H9 (cell line): ENCODE results near the gene CORO1C. TPM values are rescaled to one million over a fixed set of nuclear protein-coding genes. Genes with fewer than 3 reads are reported as not detected.

Source experiments
- DNase-seq: peaks from one replicate; pipeline ENCODE4 v3.0.0-alpha.2; 2017
- H2AFZ ChIP-seq: one replicate; pipeline ENCODE4 v1.6.1; 2013; ENCODE audit warnings: mild to moderate bottlenecking, low read length, control low read depth, moderate library complexity
- H2AK5ac ChIP-seq: 2 replicates; pipeline ENCODE4 v1.6.1; 2013; ENCODE audit warnings: low read length, control low read depth, mixed read lengths; ENCODE audit not compliant: insufficient read length
- H2BK120ac ChIP-seq: one replicate; pipeline ENCODE4 v1.6.1; 2013; ENCODE audit warnings: low read depth, mild to moderate bottlenecking, low read length, control low read depth, inconsistent platforms; ENCODE audit not compliant: poor library complexity, severe bottlenecking
- H2BK12ac ChIP-seq: 2 replicates; pipeline ENCODE4 v1.6.1; 2013; ENCODE audit warnings: low read length, control low read depth, mixed read lengths, low read depth; ENCODE audit not compliant: insufficient read length
- H2BK15ac ChIP-seq: 2 replicates; pipeline ENCODE4 v1.6.1; 2013; ENCODE audit warnings: low read depth, low read length, control low read depth
- H2BK20ac ChIP-seq: one replicate; pipeline ENCODE4 v1.6.1; 2013; ENCODE audit warnings: low read depth, mild to moderate bottlenecking, low read length, control low read depth, inconsistent platforms; ENCODE audit not compliant: poor library complexity, severe bottlenecking
- H2BK5ac ChIP-seq: 2 replicates; pipeline ENCODE4 v1.6.1; 2013; ENCODE audit warnings: low read length, control low read depth, mixed read lengths; ENCODE audit not compliant: insufficient read length
- H3K14ac ChIP-seq: 2 replicates; pipeline ENCODE4 v1.6.1; 2013; ENCODE audit warnings: low read length, control low read depth; ENCODE audit not compliant: insufficient read depth
- H3K18ac ChIP-seq: 2 replicates; pipeline ENCODE4 v1.6.1; 2013; ENCODE audit warnings: low read depth, mild to moderate bottlenecking, mixed read lengths, low read length, control low read depth; ENCODE audit not compliant: insufficient read length
- H3K23ac ChIP-seq: 2 replicates; pipeline ENCODE4 v1.6.1; 2013; ENCODE audit warnings: low read length, control low read depth, mixed read lengths, low read depth; ENCODE audit not compliant: insufficient read length
- H3K23me2 ChIP-seq: 2 replicates; pipeline ENCODE4 v1.6.1; 2013; ENCODE audit warnings: low read depth, mild to moderate bottlenecking, mixed read lengths, low read length, control low read depth; ENCODE audit not compliant: insufficient read length, poor library complexity, severe bottlenecking
- H3K27ac ChIP-seq: 2 replicates; pipeline ENCODE4 v1.5.1; 2013; ENCODE audit warnings: low read length, control low read depth, mixed read lengths, low read depth; ENCODE audit not compliant: insufficient read length
- H3K27me3 ChIP-seq: 2 replicates; pipeline ENCODE4 v1.6.1; 2013; ENCODE audit warnings: low read length, control low read depth, inconsistent platforms; ENCODE audit not compliant: insufficient read depth
- H3K4ac ChIP-seq: 2 replicates; pipeline ENCODE4 v1.6.1; 2013; ENCODE audit warnings: low read depth, mild to moderate bottlenecking, control low read depth, inconsistent platforms, low read length, moderate library complexity
- H3K4me1 ChIP-seq: 2 replicates; pipeline ENCODE4 v1.6.1; 2013; ENCODE audit warnings: low read length, control low read depth, inconsistent platforms; ENCODE audit not compliant: insufficient read depth
- H3K4me2 ChIP-seq: 2 replicates; pipeline ENCODE4 v1.6.1; 2013; ENCODE audit warnings: low read length, control low read depth, mixed read lengths; ENCODE audit not compliant: insufficient read length, insufficient read depth
- H3K56ac ChIP-seq: 2 replicates; pipeline ENCODE4 v1.6.1; 2013; ENCODE audit warnings: low read depth, mild to moderate bottlenecking, mixed read lengths, low read length, control low read depth; ENCODE audit not compliant: insufficient read length
- H3K79me1 ChIP-seq: 2 replicates; pipeline ENCODE4 v1.6.1; 2013; ENCODE audit warnings: low read depth, mild to moderate bottlenecking, moderate library complexity, low read length, control low read depth, inconsistent platforms; ENCODE audit not compliant: insufficient read depth, poor library complexity, severe bottlenecking
- H3K79me2 ChIP-seq: 2 replicates; pipeline ENCODE4 v1.6.1; 2013; ENCODE audit warnings: low read length, control low read depth, inconsistent platforms; ENCODE audit not compliant: insufficient read depth
- H3K9ac ChIP-seq: 2 replicates; pipeline ENCODE4 v1.6.1; 2013; ENCODE audit warnings: low read length, control low read depth, mixed read lengths; ENCODE audit not compliant: insufficient read length; ENCODE audit errors: extremely low read depth
- H3K9me3 ChIP-seq: one replicate; pipeline ENCODE4 v1.6.1; 2013; ENCODE audit warnings: low read depth, low read length, inconsistent platforms; ENCODE audit not compliant: control insufficient read depth
- H3T11ph ChIP-seq: one replicate; pipeline ENCODE4 v1.6.1; 2013; ENCODE audit warnings: mild to moderate bottlenecking, low read length, control low read depth, inconsistent platforms
- H4K20me1 ChIP-seq: one replicate; pipeline ENCODE4 v1.6.1; 2013; ENCODE audit not compliant: control insufficient read depth, insufficient read length, insufficient read depth
- H4K5ac ChIP-seq: 2 replicates; pipeline ENCODE4 v1.6.1; 2013; ENCODE audit warnings: low read depth, mild to moderate bottlenecking, mixed read lengths, low read length, control low read depth; ENCODE audit not compliant: insufficient read length
- H4K8ac ChIP-seq: replicated peaks from 2 replicates; pipeline ENCODE4 v1.6.1; 2013; ENCODE audit warnings: low read length, control low read depth, mixed read lengths, low read depth; ENCODE audit not compliant: insufficient read length
- H4K91ac ChIP-seq: 2 replicates; pipeline ENCODE4 v1.6.1; 2013; ENCODE audit warnings: low read depth, mild to moderate bottlenecking, moderate library complexity, mixed read lengths, low read length, control low read depth; ENCODE audit not compliant: insufficient read length
- H3K27ac Mint-ChIP-seq, 3 experiments: 2 replicates in 2 of 3; 3 replicates in 1 of 3; pipeline ENCODE4 v1.8.0; 2020 to 2021; ENCODE audit warnings: mixed read lengths in 3 of 3, mild to moderate bottlenecking in 1 of 3, moderate library complexity in 1 of 3
- H3K27me3 Mint-ChIP-seq: 2 replicates; pipeline ENCODE4 v1.8.0; 2021; ENCODE audit warnings: low read depth, mild to moderate bottlenecking, moderate library complexity, mixed read lengths
- H3K36me3 Mint-ChIP-seq, 3 experiments: 2 replicates in 2 of 3; 3 replicates in 1 of 3; pipeline ENCODE4 v1.8.0; 2020 to 2021; ENCODE audit warnings: low read depth in 3 of 3, mixed read lengths in 3 of 3; ENCODE audit not compliant: insufficient read depth in 1 of 3
- H3K4me1 Mint-ChIP-seq, 2 experiments: 2 replicates each; pipeline ENCODE4 v1.8.0; 2020; ENCODE audit warnings: mixed read lengths in 2 of 2
- H3K4me3 Mint-ChIP-seq, 2 experiments: 2 replicates in 1 of 2; 3 replicates in 1 of 2; pipeline ENCODE4 v1.8.0; 2020 to 2021; ENCODE audit warnings: mild to moderate bottlenecking in 2 of 2, mixed read lengths in 2 of 2, moderate library complexity in 1 of 2
- H3K9me3 Mint-ChIP-seq, 2 experiments: 2 replicates in 1 of 2; 3 replicates in 1 of 2; pipeline ENCODE4 v1.8.0; 2020; ENCODE audit warnings: mild to moderate bottlenecking in 2 of 2, mixed read lengths in 2 of 2, moderate library complexity in 1 of 2
- WGBS: extraction: QIAGEN DNeasy Blood & Tissue Kit; methylation state at CpG from one replicate; pipeline ENCODE4 v1.1.7; 2013; ENCODE audit warnings: missing lambda C conversion rate, low lambda C conversion rate, mixed read lengths; ENCODE audit not compliant: insufficient read length; ENCODE audit errors: extremely low coverage; 5-methylcytosine and 5-hydroxymethylcytosine counted together
- total RNA-seq: library from RNA; stranded (reverse); gene quantifications from 2 replicates; pipeline ENCODE4 v1.2.1, GENCODE V29; 2021
- TF ChIP-seq, protein P1 (sequence below): fragments of 200-600 bp; sonication (generic); conservative IDR thresholded peaks from 3 replicates; pipeline ENCODE4 v1.8.0; 2021; ENCODE audit warnings: antibody characterized with exemption, mild to moderate bottlenecking

The CORO1C gene
- total RNA-seq, 1 experiment from 2014 or later, result 154 TPM

DNA sequence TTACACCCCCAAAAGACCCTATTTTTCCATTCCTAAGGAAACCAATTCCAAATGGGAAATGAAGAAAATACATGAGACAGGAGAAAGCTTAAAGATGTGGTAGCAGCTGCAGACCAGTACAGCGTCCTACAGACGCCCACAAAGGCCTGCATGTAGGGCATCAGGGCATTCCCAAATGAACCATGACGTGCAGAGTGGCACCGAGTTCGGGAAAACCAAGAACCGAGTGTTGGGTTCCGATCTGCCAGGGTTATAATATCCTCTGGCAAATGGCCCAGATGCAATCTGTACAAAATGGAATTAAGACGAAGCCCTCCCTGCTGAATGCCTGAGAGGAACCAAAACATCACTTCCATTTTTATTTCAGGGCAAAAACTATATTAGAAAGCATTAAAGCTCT lies 63.3 kb downstream of the CORO1C start:
- H3K9me3 ChIP-seq, result no peaks in the 10 kb centered on the region
- no peak overlapping the region for H2BK120ac ChIP-seq
- H4K20me1 ChIP-seq, result no peaks in the 10 kb centered on the region
- H3K4me3 Mint-ChIP-seq, result no peak overlapping the region
- WGBS, result no CpG with 5 or more reads among the region's 8 CpGs
- H3K56ac ChIP-seq, result no peak overlapping the region
- peaks cover 0 to 3% (median 0%) of the 10 kb centered on the region in 3 experiments; a peak in 1 of 7 replicates for H3K36me3 Mint-ChIP-seq
- H2BK12ac ChIP-seq, result no peak overlapping the region
- H3T11ph ChIP-seq, result no peak overlapping the region
- no peak overlapping the region for H2BK20ac ChIP-seq
- H3K4me1 ChIP-seq, result peaks cover 7% of the 10 kb centered on the region
- H3K79me1 ChIP-seq, result no peaks in the 10 kb centered on the region
- no peak overlapping the region for H2AFZ ChIP-seq
- no peak overlapping the region for H4K91ac ChIP-seq
- H2BK5ac ChIP-seq, result no peak overlapping the region
- H3K4ac ChIP-seq, result no peak overlapping the region
- no peak overlapping the region for H3K14ac ChIP-seq
- no peak for DNase-seq
- H3K27ac ChIP-seq, result no peak overlapping the region
- no peaks in the 10 kb centered on the region for H3K27me3 ChIP-seq
- no peak overlapping the region for H2BK15ac ChIP-seq
- H3K79me2 ChIP-seq, result 0 out of 2 replicates have a peak, but pooled peaks cover under 1% of the 10 kb centered on the region
- peaks cover 34 to 38% of the 10 kb centered on the region in 2 experiments for H3K4me1 Mint-ChIP-seq
- H3K23me2 ChIP-seq, result no peaks in the 10 kb centered on the region
- H3K18ac ChIP-seq, result no peak overlapping the region
- no peak overlapping the region for H3K9ac ChIP-seq
- no peak overlapping the region for H3K4me2 ChIP-seq
- H3K27me3 Mint-ChIP-seq, result no peaks in the 10 kb centered on the region
- no peak overlapping the region for H4K5ac ChIP-seq
- H4K8ac ChIP-seq, result no peak overlapping the region
- no peak overlapping the region for H3K23ac ChIP-seq
- H3K9me3 Mint-ChIP-seq, result no peaks in the 10 kb centered on the region
- TF ChIP-seq, protein P1, sequence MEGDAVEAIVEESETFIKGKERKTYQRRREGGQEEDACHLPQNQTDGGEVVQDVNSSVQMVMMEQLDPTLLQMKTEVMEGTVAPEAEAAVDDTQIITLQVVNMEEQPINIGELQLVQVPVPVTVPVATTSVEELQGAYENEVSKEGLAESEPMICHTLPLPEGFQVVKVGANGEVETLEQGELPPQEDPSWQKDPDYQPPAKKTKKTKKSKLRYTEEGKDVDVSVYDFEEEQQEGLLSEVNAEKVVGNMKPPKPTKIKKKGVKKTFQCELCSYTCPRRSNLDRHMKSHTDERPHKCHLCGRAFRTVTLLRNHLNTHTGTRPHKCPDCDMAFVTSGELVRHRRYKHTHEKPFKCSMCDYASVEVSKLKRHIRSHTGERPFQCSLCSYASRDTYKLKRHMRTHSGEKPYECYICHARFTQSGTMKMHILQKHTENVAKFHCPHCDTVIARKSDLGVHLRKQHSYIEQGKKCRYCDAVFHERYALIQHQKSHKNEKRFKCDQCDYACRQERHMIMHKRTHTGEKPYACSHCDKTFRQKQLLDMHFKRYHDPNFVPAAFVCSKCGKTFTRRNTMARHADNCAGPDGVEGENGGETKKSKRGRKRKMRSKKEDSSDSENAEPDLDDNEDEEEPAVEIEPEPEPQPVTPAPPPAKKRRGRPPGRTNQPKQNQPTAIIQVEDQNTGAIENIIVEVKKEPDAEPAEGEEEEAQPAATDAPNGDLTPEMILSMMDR, result no peak
- H3K27ac Mint-ChIP-seq, result no peak overlapping the region
- H2AK5ac ChIP-seq, result no peak overlapping the region
